Right lung (tissue), 5 donors: ENCODE data around the gene PINK1. TPM values are rescaled to one million over a fixed set of nuclear protein-coding genes. Genes with fewer than 3 reads are reported as not detected.
"Not testable (repeated sequence)": the region's sequence is repeated elsewhere in the genome, so short reads cannot be mapped to it uniquely, and the experiment has no call there.

ENCODE experiments used
- DNase-seq, 2 donors: peaks; one replicate each; pipeline ENCODE4 v3.0.0-alpha.2; 2013
- polyA plus RNA-seq, 5 donors: library from polyadenylated mRNA; unstranded; fragments of 120-200 nt; gene quantifications; one replicate each; pipeline versions ENCODE4 v1.2.1 to v1.2.3, GENCODE V29; 2013; ENCODE audit warnings: inconsistent platforms in 1 of 5, low replicate concordance in 1 of 5; ENCODE audit not compliant: insufficient read length in 5 of 5, insufficient read depth in 1 of 5

The PINK1 gene
- polyA plus RNA-seq, 5 donors, result 32.0 to 36.5 (median 34.0) TPM

DNA sequence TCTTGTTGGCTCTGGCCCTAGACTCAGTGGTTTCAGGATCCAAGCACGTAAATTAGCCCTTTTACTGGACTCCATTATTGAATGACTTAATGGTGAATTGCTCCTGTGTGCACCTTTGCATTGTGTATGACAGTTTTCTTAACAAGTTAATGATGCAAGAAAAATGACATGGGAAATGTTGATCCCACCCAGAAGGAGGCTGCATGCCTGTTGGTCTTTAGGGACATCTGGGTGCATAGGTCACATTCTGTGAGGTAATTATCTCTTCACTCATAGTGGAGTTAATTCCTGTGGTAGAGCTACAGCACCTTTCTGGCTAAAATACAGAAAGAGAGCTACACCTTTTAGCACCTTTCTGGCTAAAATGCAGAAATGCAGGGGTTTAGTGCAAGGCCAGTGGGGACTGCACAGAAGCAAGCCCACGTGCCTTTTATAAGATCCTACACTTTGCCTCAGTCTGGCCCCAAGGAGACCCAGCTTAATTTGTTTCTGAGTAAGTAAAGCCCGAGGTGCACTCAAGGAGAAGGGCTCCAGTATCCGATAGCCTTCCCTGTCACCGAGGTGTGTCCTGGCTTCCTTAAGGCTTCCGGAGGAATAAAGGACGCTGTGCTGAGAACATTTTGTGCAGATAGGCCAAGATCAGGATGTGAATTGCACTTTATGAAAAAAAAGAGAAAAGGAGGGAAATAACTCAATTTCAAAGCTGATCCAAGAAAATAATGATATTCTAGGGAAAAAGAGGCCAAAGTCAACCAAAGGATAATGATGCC lies 26.3 kb upstream of the PINK1 start:
- DNase-seq, result not testable (repeated sequence)

DNA sequence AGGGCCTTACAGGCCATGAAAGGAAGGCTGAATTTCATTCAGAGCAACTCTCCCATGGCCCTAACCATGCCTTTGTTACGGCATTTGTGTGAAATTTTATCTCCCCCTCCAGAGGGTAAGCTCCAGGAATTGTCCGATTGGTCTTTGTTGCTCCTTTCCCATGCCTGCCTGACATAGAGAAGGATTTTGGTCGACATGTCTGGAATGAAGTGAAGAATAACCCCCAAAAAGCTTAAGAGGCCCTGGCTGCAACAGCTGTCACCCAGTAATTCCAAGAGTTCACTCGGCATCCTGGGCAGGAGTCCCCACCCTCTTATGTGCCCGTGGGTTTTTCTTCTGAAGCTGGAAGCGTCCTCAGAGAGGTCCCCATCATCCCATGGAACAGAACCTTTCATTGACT lies 23.7 kb upstream of the PINK1 start:
- DNase-seq, result no peak

DNA sequence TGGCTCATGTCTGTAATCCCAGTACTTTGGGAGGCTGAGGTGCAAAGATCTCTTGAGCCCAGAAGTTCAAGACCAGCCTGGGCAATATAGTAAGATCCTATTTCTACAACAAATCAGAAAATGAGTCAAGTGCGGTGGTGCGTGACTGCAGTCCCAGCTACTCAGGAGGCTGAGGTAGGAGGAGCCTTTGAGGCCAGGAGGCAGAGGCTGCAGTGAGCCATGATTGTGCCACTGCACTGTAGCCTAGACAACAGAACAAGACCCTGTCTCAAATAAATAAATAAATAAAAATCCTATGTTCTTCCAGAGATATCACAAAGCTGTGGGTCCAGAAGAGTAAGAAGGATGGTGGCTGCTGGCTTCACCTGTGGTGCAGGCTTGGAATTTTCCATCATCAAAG lies 22.3 kb upstream of the PINK1 start:
- DNase-seq, result no peak

DNA sequence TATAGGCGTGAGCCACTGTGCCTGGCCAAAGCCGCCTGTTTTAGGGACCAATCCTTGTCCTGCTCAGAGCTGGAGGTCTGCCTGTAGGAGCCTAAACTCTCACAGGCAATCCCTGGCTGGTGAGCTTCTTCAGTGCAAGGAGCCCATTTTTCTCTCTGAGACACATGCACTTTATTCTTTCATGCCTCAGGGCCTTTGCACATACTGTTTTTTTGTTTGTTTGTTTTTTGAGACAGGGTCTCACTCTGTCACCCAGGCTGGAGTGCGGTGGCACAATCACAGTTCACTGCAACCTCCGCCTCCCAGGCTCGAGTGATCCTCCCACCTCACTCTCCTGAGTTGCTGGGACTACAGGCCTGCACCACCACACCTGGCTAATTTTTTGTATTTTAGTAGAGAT lies 21.6 kb upstream of the PINK1 start:
- DNase-seq, result no peak

DNA sequence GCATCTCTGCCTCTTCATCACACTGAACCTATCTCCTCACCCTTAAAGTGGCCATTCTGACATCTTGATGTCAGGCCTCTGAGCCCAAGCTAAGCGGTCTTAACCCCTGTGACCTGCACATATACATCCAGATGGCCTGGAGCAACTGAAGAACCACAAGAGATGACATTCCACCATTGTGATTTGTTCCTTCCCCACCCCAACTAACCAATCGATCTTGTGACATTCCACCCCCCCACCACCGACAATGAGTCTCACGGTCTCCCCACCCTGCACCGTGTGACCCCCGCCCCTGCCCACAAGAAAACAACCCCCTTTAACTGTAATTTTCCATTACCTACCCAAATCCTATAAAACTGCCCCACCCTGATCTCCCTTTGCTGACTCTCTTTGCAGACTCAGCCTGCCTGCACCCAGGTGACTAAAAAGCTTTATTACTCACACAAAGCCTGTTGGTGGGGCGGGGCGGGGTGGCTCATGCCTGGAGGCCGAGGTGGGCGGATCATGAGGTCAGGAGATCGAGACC lies 21.0 kb upstream of the PINK1 start:
- no peak for DNase-seq

DNA sequence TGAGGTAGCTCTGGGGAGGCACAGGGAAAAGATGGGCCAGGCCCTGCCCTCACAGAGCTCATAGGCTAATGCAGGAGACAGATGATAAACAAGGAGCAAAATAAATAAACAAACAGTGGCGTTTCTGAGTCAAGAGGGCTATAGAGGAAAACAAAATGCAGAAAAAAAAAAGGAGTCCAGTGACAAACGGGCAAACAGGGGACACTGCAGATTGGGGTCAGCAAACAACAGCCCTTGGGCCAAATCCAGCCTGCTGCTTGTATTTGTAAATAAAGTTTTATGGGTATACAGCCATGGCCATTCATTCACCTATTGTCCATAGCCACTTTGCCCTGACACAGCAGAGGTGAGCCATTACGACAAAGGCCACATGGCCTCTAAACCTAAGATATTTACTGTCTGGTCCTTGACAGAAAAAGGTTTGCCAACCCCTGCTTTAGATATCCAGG lies 19.1 kb upstream of the PINK1 start:
- no peak for DNase-seq

DNA sequence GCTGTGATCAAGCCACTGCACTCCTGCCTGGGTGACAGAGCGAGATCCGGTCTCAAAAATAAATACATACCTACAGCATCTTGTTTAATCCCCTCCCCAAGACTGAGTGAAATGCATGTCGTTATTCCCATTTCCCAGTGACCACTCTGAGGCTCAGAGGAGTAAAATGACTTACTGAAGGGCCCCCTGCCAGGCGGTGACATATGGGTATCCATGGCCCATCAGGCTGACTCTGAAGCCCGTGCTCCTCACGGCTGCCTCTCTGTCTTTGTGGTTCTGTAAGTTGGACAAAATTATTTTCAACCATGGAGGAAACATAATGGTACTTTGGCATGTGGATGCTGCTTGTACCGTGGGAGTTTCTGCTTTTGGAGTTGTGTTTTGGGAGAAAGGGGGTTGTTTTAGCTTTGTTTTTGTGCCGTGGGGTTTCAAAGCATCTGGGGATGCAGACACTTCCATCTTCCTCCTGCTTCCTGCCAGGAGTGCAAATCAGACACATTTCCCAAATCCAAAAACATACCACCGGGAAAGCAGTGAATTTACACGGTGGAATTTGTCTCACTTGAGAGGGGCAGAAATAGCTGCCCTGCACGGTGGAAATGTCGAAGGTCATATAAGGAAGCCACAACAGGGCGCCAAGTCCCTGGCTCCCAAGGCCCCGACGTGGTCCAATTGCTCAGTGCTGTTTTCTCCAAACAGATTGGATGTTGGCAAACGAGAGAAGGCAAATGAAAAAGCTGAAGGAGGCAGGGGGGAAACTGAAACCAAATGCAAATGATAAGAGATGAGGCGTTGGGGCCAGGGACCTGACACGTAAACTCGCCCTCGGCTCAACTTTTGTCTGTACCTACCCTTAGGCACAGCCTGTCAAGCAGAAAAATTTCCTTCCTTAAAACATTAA lies 17.1 kb upstream of the PINK1 start:
- DNase-seq, result no peak

DNA sequence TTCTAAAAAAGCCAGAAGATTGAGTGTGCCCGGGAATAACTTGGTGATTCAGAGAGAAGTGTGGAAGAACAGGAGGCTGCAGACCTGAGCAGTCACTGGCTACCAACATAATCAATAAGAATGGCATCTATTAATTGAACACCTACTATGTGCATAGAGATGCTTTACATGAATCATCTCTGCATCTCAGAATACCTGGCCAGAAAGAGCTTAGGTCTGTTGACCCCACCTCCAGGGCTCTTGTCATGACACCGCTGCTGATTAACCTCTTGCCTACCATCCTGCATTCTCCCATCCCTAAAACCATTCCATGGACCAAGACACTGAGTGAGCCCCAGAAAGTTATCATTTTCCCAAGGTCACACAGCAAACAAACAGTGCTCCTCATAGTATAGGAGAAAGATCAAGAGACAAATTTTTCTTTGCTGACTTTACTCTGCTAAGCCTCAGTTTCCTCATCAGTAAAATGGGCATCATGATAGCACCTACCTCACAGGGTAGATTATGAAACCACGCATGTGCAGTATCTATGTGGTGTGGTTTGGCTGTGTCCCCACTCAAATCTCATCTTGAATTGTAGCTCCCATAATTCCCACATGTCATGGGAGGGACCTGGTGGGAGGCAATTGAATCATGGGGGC lies 16.3 kb upstream of the PINK1 start:
- DNase-seq, result no peak

DNA sequence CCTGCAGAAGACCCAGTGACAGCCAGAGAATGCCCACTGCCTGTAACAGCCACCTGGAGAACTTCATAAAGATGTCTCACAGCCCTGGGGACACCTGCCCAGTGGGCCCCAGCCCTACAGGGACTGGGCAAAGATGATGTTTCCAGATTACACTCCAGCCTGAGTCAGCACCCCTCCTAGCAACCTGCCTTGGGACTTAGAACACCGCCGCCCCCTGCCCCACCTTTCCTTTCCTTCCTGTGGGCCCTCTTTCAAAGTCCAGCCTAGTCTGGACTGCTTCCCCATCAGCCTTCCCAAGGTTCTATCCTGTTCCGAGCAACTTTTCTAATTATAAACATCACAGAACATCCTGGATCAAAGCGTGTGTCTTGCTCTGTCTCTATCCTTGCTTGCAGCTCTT lies 14.7 kb upstream of the PINK1 start:
- no peak for DNase-seq

DNA sequence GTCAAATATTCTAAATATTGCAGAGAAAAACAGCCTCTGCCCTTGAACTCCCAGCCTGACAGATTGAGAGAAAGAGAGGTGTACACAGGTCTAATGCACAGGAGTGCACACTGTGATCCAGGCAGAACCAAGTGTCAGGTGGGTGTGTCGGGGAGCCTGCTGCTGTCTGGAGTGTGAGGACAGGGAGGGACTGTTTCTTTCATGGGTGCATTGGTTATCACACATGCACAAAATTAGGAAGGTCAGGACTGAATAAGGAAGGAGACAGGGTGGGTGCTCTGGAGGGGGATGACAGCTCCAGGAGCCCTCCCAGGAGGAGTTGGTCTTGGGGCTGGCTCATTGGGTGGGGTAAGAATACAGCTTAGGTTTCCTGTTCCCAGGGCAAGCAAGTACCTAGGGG lies 13.3 kb upstream of the PINK1 start:
- DNase-seq, result no peak

DNA sequence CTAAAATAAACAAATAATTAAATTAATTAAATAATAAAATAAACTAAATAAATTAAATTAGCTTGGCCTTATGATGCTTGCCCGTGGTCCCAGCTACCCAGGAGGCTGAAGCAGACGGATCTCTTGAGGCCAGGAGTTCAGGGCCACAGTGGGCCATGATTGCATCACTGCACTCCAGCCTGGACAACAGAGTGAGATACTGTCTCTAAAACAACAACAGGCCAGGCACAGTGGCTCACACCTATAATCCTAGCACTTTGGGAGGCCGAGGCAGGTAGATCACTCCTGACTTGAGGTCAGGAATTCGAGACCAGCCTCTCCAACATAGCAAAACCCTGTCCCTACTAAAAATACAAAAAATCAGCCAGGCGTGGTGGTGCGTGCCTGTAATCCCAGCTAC lies 12.2 kb upstream of the PINK1 start:
- DNase-seq, result no peak

DNA sequence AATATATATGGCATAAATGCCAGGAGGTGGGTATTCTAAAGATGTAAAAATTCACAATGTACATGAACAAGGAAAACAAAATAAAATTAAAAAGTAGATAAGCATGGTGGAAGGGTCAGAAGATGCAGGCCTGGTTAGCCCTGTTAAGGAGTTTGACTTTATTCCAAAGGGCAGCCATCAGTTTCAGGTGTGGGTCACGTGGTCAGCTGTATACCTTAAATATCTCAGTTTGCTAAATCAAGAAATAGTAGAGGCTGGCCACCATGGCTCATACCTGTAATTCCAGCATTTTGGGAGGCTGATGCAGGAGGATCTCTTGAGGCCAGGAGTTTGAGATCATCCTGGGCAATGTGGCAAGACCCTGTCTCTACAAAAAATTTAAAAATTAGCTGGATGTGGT lies 8.5 kb upstream of the PINK1 start:
- DNase-seq, result no peak

DNA sequence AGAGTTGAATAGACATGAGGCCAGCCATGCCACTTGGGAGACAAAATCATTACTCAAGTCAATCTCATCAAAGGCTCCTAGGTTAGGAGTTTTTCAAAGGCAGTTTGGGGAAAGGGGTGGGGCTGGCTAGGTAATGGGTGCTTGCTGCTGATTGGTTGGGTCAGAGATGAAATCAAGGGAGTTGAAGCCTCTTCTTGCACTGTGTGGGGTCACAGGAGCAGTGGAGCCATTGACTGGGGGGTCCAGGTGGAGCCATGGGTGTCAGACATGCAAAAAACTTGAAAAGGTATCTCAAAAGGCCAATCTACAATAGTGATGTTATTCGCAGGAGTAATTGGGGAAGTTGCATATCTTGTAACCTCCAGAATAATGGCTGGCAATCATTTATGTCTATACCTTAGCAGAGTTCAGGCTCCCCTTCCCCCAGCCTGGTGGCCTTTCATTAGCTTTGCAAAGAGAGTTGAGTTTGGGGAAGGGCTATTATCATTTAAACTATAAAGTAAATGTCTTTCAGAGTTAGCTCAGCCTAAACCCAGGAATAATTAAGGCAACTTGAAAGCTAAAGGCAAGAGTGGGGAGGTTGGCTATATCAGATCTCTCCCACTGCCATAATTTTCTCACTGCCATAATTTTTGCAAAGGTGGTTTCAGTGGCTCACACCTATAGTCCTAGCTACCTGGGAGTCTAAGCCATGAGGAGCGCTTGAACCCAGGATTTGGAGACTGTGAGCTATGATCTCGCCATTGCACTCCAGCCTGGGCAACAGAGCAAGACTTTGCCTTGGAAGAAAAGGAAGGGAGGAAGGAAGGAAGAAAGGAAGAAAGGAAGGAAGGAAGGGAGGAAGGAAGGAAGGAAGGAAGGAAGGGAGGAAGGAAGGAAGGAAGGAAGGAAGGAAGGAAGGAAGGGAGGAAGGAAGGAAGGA lies 7.8 kb upstream of the PINK1 start:
- no peak for DNase-seq

DNA sequence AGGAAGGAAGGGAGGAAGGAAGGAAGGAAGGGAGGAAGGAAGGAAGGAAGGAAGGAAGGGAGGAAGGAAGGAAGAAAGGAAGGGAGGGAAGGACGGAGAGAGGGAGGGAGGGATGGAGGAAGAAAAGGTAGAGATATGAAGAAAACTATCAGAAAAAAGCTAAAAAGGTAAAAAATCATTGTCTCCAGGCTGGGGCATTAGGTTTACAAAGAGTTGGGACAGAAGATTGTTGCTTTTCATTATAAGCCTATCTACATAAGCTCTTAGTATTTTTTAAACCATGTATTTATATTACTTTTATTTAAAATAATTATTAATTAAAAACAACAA lies 7.2 kb upstream of the PINK1 start:
- DNase-seq, result no peak

DNA sequence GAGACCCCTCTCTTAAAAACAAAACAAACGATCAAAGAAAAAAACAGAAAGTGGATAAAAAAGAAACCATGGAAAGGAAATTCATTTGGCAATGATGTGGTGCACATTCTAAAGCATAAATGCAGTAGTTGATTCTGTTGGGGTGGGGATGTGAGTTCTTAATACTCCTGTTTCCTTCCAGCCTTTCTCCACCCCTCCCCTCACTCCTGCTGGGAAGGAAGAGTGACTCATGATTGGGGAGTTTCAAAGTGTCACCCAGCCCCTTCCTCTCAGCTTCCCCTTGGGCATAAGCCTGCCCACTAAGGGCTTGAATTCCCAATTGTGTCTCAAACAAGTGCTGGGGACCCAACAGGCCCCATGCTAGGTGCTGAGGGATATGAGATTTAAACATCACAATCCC lies 6.7 kb upstream of the PINK1 start:
- DNase-seq, result no peak

DNA sequence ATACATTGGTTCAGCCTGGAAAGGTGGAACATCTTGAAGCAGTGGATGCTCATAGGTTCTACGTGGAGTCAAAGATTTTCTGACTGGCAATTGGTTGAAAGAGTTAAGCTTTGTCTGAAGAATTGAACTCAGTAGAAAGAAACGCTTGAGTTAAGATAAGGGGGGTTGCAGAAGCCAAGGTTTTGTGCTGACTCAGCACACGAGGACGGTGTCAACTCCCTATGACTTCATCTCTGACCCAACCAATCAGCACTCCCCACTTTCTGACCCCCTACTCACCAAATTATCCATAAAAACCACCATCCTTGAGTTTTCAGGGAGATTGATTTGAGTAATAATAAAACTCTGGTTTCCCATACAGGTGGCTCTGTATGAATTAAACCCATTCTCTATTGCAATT lies 2.5 kb upstream of the PINK1 start:
- DNase-seq, result no peak

DNA sequence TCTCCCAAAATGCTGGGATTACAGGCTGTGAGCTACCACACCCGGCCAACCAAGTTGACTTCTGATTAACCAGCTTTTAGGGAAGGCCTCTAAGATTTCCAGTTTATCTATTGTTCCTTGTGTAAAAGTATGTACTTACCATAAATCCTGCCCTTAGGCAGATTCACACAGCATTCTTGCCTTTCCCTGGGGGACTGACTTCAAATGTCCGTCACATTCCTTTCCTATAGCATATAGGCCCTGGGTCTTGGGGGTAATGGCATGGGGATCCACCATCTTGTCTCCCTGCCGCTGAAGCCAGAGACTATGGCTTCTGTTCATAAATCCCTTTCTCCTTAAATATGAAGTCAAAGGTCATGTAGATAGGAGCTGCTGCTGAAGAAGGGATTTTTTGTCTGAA lies 872 bp upstream of the PINK1 start:
- no peak for DNase-seq

DNA sequence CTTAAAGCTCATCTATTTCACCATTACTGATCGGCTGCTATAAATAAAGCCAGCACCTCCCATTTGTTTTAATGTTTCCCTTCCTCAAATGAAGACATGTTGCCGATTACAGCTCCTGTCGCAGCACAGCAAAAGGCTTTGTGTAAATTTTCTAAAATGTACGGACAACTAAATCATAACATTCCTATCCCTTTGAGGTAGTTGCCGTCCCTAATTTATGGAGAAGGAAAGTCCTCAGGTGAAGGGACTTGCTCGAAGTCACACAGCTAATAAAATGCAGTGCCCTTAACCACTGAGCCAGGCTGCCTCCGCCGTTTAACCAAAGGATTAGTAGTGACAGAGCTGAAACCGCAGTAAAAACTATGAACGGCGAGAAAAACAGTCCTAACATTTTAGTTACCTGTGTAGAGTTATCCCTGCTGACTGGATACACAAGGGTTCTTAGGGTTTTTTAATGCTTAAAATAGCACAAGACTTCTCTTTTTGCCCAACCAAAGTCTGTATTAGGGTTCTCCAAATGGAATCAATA lies 871 bp downstream of the PINK1 start:
- peak; percentile 7 for DNase-seq

DNA sequence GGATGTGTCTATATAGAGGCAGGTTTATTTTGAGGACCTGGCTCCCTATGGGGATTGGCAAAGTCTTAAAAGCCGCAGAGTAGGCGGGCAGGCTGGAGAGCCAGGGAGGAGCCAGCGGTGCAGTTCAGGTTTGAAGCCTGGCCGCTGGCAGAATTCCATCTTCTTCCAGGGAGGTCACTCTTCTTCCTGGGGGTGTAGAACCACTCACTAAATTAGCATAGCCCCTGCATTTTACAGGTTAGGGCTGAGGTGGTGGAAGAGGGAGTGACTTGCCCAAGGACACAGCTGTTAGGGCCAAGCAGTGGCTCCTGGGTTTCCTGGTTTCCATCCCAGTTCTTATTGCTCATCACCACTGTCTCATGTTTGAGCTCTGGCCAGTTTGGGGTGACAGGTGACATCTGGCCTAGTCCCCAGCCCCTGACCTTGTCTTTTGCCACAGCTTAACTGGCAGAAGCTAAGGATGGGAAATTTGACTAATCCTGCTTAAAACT lies 1.4 kb downstream of the PINK1 start:
- DNase-seq, result peak; percentile 12 to 17

DNA sequence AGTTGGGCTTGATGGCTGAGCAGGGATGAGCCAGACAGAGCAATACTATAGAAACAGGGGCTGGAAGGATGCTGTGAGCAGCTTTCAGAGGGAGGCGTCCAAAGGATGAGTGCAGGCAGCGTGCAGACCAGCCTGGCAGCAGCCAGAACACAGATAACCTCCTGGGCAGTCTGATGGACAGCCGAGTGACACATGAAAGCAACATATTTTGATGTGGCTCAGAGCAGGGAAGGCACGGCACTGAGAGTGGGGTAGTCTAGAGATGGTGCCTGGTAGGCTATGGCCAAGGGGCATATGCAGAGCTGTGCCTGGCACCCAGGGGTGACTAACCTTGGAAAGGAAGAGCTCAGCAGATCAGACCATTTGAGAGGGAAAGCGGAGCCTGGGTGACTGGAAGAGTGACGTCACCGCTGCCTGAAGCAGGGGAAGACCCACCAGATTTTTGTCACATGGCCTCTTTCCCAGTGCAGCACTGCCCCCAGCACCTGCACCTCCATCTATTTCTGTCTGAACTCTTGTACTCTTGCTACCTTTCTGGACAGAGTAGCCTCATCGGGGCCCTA lies 3.6 kb downstream of the PINK1 start:
- no peak for DNase-seq

DNA sequence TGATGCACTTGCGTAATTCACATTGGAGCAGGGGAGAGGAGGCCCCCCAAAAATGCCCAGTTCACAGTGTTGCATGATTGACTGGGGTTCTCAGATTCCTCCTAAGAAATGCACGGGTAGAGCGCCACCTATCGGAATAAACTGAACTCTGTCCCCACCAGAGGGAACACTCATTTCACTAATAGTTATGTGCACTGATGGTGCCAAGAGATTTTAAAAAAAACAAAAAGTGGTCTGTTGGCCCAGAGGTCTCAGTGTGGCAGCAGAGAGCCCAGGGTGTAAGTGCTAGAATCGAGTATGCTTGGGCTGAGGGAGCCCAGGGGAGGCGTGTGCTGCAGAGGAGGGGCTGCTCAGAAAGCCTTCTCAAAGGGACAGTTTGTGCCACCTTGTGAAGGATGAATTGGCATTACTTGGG lies 6.9 kb downstream of the PINK1 start:
- peak; percentile 11 to 24 for DNase-seq
